NB4 (cell line): ENCODE results near the gene YAF2.

Source experiments
- CTCF ChIP-seq: IDR thresholded peaks from one replicate; pipeline ENCODE4 v1.5.1; 2012; ENCODE audit warnings: low read depth, low read length
- MYC ChIP-seq: IDR thresholded peaks from 2 replicates; pipeline ENCODE4 v1.6.1; 2011; ENCODE audit warnings: low read depth, low read length
- POLR2A ChIP-seq: IDR thresholded peaks from 2 replicates; pipeline ENCODE4 v1.6.1; 2011; ENCODE audit warnings: mild to moderate bottlenecking; ENCODE audit not compliant: insufficient read length; ENCODE audit errors: extremely low read depth

- no peak for TF ChIP-seq POLR2A
- no peak for TF ChIP-seq CTCF
- TF ChIP-seq MYC = no peak
Measured at GRCh38 chr12:42255866-42256261, 17.8 kb upstream of the YAF2 start.
